Measurements from ENCODE around the gene HECW1. TPM values are rescaled to one million over a fixed set of nuclear protein-coding genes. Genes with fewer than 3 reads are reported as not detected.

HECW1 gene
- polyA plus RNA-seq, 2 of the 4 experiments (the other 2 are of a cell fraction), result 11.3 TPM

DNA sequence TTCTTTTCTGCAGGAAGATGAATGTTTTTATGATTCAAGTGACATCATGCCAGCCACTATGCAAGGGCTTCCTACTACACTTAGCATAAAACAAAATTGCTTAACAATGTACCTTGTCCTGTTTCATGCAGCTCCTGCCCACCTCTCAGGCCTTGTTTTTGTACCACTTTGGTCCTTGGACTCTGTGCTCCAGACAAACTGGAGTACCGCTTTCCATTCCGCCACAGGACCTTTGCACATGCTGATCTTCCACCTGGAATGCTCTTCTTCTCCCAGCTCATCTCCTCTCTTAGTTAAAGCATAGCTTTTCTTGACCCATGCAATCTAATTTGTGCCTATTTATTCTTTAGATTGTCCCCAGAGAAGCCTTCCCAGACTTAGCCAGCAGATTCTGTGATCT, 393.0 kb downstream of the HECW1 start (continued):
- TF ChIP-seq POLR2AphosphoS2 (conservative IDR thresholded peaks at IDR 0.05; ENCODE audit: low read length), result no peak
- no peak for TF ChIP-seq NR3C1 (IDR thresholded peaks at IDR 0.05)
- TF ChIP-seq, protein P1, sequence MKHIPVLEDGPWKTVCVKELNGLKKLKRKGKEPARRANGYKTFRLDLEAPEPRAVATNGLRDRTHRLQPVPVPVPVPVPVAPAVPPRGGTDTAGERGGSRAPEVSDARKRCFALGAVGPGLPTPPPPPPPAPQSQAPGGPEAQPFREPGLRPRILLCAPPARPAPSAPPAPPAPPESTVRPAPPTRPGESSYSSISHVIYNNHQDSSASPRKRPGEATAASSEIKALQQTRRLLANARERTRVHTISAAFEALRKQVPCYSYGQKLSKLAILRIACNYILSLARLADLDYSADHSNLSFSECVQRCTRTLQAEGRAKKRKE (CRISPR knock-in tag; IDR thresholded peaks at IDR 0.05; ENCODE audit: low read depth), result no peak

DNA sequence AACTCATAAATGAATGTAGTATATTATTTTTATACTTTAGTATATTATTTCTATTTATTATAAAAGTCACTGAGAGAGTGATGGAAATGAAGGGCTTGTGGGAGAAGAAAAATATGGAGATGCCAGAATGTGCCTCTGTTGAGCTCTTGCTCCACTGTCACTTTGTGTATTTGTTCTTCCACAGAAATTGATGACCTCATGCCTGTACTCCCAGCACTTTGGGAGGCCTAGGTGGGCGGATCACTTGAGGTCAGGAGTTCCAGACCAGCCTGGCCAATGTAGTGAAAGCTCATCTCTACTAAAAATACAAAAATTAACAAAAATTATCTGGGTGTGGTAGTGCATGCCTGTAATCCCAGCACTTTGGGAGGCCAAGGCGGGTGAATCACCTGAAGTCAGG, 394.0 kb downstream of the HECW1 start:
- DNase-seq (ENCODE audit: low read depth in 1 of 2, low spot score in 1 of 2) (no peak), ATAC-seq (no peak), FAIRE-seq (no peak)
- no peaks in the 10 kb centered on the region for H3K4me1 ChIP-seq
- no peak for TF ChIP-seq ZSCAN20 (CRISPR knock-in tag; IDR thresholded peaks at IDR 0.05)
- no peak for TF ChIP-seq HOXB5 (CRISPR knock-in tag; IDR thresholded peaks at IDR 0.05)
- no peak for TF ChIP-seq PHF8 (IDR thresholded peaks at IDR 0.05; ENCODE audit: borderline replicate concordance, low read depth)
- TF ChIP-seq, protein P1 (CRISPR knock-in tag; IDR thresholded peaks at IDR 0.05; ENCODE audit: low read depth), result no peak
- TF ChIP-seq POLR2AphosphoS2 (conservative IDR thresholded peaks at IDR 0.05; ENCODE audit: low read length), result no peak
- no peak for TF ChIP-seq CEBPB (IDR thresholded peaks at IDR 0.05)
- TF ChIP-seq SREBF2 (IDR thresholded peaks at IDR 0.05), result no peak
- TF ChIP-seq HOXB13 (CRISPR knock-in tag; IDR thresholded peaks at IDR 0.05; ENCODE audit: low read depth), result no peak
- no peak for TF ChIP-seq MAZ (IDR thresholded peaks at IDR 0.05; ENCODE audit: borderline replicate concordance, low read depth, low read length)
- TF ChIP-seq MYC (IDR thresholded peaks at IDR 0.05; ENCODE audit: borderline replicate concordance, low read length), result no peak
- TF ChIP-seq, protein P2, sequence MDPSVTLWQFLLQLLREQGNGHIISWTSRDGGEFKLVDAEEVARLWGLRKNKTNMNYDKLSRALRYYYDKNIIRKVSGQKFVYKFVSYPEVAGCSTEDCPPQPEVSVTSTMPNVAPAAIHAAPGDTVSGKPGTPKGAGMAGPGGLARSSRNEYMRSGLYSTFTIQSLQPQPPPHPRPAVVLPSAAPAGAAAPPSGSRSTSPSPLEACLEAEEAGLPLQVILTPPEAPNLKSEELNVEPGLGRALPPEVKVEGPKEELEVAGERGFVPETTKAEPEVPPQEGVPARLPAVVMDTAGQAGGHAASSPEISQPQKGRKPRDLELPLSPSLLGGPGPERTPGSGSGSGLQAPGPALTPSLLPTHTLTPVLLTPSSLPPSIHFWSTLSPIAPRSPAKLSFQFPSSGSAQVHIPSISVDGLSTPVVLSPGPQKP (IDR thresholded peaks at IDR 0.05; ENCODE audit: low read depth, low read length), result no peak
- TF ChIP-seq FOXS1 (CRISPR knock-in tag; IDR thresholded peaks at IDR 0.05), result no peak
- TF ChIP-seq, protein P3, sequence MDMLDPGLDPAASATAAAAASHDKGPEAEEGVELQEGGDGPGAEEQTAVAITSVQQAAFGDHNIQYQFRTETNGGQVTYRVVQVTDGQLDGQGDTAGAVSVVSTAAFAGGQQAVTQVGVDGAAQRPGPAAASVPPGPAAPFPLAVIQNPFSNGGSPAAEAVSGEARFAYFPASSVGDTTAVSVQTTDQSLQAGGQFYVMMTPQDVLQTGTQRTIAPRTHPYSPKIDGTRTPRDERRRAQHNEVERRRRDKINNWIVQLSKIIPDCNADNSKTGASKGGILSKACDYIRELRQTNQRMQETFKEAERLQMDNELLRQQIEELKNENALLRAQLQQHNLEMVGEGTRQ (IDR thresholded peaks at IDR 0.05), result no peak
- no peak for TF ChIP-seq MAFK (IDR thresholded peaks at IDR 0.05; ENCODE audit: partially characterized antibody)
- TF ChIP-seq SMC3 (IDR thresholded peaks at IDR 0.05), result no peak
- TF ChIP-seq RFX5 (IDR thresholded peaks at IDR 0.05), result no peak
- TF ChIP-seq RCOR1 (IDR thresholded peaks at IDR 0.05; ENCODE audit: low read depth, low read length), result no peak
- TF ChIP-seq FOSB (CRISPR knock-in tag; IDR thresholded peaks at IDR 0.05), result no peak
- TF ChIP-seq ZNF302 (CRISPR knock-in tag; IDR thresholded peaks at IDR 0.05), result no peak
- H3K9me3 ChIP-seq, result no peaks in the 10 kb centered on the region
- H3K4me3 ChIP-seq, result no peak overlapping the region
- H3K27ac ChIP-seq, result no peak overlapping the region
- 97% methylated on average over 2 of the region's 2 CpGs for WGBS (ENCODE audit: missing lambda C conversion rate)
- no peak overlapping the region for H3K4me2 ChIP-seq
- CTCF ChIA-PET, result interaction anchor here (1.8 to 2.1 kb wide), 2 partner anchors 10 to 565 kb away, joined by 5 to 7 read pairs; no protein-coding TSS in a partner anchor
- POLR2A ChIA-PET, result no interaction called here

DNA sequence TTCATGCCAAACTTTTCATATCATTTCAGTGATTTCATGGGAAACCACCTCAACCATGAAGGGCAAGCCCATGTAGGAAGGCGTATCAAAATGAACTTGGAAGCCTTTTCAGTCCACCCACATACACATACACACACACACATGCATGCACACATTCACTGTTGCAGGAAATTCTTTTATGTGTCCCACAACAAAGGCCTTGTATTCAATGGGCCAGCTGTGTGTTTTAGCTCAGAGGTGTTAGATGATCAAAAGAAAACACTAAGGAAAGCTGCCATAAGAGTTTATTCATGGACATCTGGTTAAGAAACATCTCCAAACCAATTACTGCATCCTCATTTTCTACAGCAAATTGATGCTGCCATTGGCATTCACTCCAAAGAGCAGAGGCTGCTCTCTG, 396.0 kb downstream of the HECW1 start:
- no peak for FAIRE-seq
- POLR2A ChIA-PET, result no interaction called here
- CTCF ChIA-PET, result interaction anchor here (1.6 kb wide), 1 partner anchor 38 kb away, joined by 3 read pairs; no protein-coding TSS in a partner anchor
- no peaks in the 10 kb centered on the region for H3K9me3 ChIP-seq
- DNase-seq (ENCODE audit: low read depth in 1 of 2, low spot score in 1 of 2), result no peak
- no peaks in the 10 kb centered on the region for H3K4me1 ChIP-seq
- 92% methylated on average over 1 of the region's 1 CpG for WGBS (ENCODE audit: missing lambda C conversion rate)
- no peak for ATAC-seq
- H3K27ac ChIP-seq, result no peak overlapping the region
- TF ChIP-seq BHLHE40 (IDR thresholded peaks at IDR 0.05; ENCODE audit: low read depth, low read length), result no peak
- no peak for TF ChIP-seq POLR2AphosphoS2 (conservative IDR thresholded peaks at IDR 0.05; ENCODE audit: low read length)
- no peak overlapping the region for H3K4me2 ChIP-seq
- H3K4me3 ChIP-seq, result no peak overlapping the region
